Astrocyte of the spinal cord (primary cell): Measurements from ENCODE around the gene MAPK11.

Source experiments
- DNase-seq: peaks from one replicate; pipeline ENCODE4 v3.0.0; 2011; ENCODE audit warnings: low read depth, low spot score
- H3K4me3 ChIP-seq: 2 replicates; pipeline ENCODE4 v1.5.1; 2011; ENCODE audit warnings: low read depth, mild to moderate bottlenecking, low read length, moderate library complexity
- in situ Hi-C: cut with HindIII; loops from 2 replicates; pipeline ENCODE4 v1.10.0; 2017; ENCODE audit warnings: low sequenced_read_pairs
- TF ChIP-seq, protein P1 (sequence below): IDR thresholded peaks from 2 replicates; pipeline ENCODE4 v1.5.1; 2012; ENCODE audit warnings: low read depth, mild to moderate bottlenecking, low read length, inconsistent platforms

MAPK11 gene

DNA sequence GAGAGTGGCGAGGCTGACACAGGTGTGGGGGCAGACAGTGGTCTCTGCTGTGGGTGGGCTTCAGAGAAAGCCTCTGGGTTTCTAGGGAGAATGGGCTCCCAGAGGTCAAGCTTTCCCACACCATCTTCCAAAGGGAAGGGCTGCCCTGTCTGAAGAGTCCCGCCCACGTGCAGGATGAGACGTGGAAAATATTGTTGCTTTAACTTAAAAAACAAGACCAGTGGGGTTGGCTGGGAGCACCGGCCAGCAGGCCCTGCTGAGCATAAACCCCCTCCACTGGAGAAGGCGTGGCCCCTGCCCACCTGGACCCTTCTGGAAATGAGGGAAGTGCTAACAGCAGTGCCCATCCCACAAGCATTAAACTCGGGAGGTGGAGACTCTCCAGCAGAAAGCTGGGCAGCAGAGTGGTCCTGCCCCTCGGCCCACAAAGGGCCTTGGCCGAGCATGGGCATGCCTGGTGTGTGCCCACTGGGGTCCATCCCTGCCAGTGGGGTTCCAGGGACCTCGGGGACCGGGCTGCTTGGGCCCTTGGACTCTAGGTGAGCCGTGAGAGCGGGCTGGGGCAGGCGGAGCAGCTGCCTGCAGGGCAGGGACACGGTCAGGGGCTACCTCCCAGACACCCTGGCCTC, 54.0 kb downstream of the MAPK11 start:
- in situ Hi-C loops, result no loop called here
- TF ChIP-seq, protein P1, sequence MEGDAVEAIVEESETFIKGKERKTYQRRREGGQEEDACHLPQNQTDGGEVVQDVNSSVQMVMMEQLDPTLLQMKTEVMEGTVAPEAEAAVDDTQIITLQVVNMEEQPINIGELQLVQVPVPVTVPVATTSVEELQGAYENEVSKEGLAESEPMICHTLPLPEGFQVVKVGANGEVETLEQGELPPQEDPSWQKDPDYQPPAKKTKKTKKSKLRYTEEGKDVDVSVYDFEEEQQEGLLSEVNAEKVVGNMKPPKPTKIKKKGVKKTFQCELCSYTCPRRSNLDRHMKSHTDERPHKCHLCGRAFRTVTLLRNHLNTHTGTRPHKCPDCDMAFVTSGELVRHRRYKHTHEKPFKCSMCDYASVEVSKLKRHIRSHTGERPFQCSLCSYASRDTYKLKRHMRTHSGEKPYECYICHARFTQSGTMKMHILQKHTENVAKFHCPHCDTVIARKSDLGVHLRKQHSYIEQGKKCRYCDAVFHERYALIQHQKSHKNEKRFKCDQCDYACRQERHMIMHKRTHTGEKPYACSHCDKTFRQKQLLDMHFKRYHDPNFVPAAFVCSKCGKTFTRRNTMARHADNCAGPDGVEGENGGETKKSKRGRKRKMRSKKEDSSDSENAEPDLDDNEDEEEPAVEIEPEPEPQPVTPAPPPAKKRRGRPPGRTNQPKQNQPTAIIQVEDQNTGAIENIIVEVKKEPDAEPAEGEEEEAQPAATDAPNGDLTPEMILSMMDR, result no peak
- no peak for DNase-seq
- H3K4me3 ChIP-seq, result no peak overlapping the region

DNA sequence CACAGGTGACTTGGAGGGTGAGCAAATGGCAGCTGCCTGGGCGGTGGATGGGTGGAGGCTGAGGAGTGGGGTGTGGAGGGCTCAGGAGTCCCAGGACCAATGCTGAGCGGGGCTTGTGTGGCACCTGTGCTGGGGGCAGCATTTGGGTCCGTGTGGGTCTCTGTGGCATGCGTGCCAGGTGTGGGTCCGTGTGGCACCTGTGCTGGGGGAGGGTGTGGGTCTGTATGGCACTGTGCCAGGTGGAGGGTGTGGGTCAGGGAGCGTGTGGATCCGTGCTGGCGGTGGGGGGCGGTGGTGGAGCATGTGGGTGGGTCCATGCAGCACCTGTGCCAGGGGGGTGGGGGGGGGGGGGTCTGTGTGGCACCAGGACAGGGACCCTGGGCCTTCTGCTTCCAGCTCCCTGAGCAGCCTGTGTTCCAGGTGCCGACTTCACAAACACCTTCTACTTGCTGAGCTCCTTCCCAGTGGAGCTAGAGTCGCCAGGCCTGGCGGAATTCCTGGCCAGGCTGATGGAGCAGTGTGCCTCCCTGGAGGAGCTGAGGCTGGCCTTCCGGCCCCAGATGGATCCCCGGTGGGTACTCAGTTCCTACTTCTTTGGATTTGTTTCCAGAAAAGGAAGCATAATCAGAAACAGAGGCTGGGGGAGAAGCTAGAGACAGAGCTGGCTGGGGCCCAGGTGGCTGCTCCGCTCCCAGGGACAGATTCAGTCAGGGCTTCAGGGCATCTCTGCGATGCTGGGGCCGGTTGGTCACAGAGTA, 54.7 kb downstream of the MAPK11 start:
- in situ Hi-C loops, result no loop called here
- TF ChIP-seq, protein P1, result no peak
- no peak overlapping the region for H3K4me3 ChIP-seq
- DNase-seq, result no peak
